ENCODE measurements around the gene KIAA0825. TPM values are rescaled to one million over a fixed set of nuclear protein-coding genes. Genes with fewer than 3 reads are reported as not detected.

Gene KIAA0825
- total and polyA plus RNA-seq, 2 of the 8 experiments (the other 6 are each of a cell fraction or from before 2014, with no cell fraction given) = 0.60 to 1.0 TPM

GRCh38 chr5:94442076-94442475, 176.3 kb downstream of the KIAA0825 start:
- Histone ChIP-seq H4K8ac (ENCODE audit: extremely low read depth, insufficient read depth, low read length) (no peak overlapping the region), H3K18ac (ENCODE audit: extremely low read depth, low read length) (no peak overlapping the region), H3K4me1 (replicated peaks in 1 of 4; ENCODE audit: control insufficient read depth in 3 of 4, insufficient read depth in 4 of 4, low read length in 3 of 4) (no peaks in the 10 kb centered on the region), H2BK20ac (ENCODE audit: low read length) (no peak overlapping the region), H3K4me2 (ENCODE audit: insufficient read depth in 1 of 2, low read depth in 2 of 2, low read length in 2 of 2) (no peak overlapping the region), H3K27me3 (replicated peaks in 1 of 4; ENCODE audit: control insufficient read depth in 3 of 4, extremely low read depth in 1 of 4, insufficient read depth in 3 of 4, low read length in 3 of 4) (no peaks in the 10 kb centered on the region), H4K20me1 (replicated peaks in 1 of 2; ENCODE audit: control insufficient read depth in 1 of 2, insufficient read depth in 2 of 2, low read length in 2 of 2) (no peaks in the 10 kb centered on the region), H3K9me3 (ENCODE audit: insufficient read depth in 2 of 2, low read depth in 1 of 2, low read length in 1 of 2) (no peaks in the 10 kb centered on the region), H3K23ac (ENCODE audit: insufficient read length) (no peak overlapping the region), H2BK12ac (ENCODE audit: low read depth, low read length) (no peak overlapping the region), H3K9ac (replicated peaks in 1 of 4; ENCODE audit: extremely low read depth in 1 of 4, low read depth in 3 of 4, low read length in 3 of 4) (no peak overlapping the region), H3K56ac (replicated peaks; ENCODE audit: insufficient read length, low read depth, low read length) (no peak overlapping the region), H2BK5ac (ENCODE audit: low read depth, low read length) (no peak overlapping the region), H3K4ac (replicated peaks; ENCODE audit: insufficient read length, low read depth, low read length) (no peak overlapping the region), H2AFZ (ENCODE audit: low read length) (no peak overlapping the region), H2AK5ac (ENCODE audit: low read depth, low read length) (no peak overlapping the region), H2BK120ac (replicated peaks; ENCODE audit: low read depth, low read length) (no peak overlapping the region), H4K91ac (replicated peaks; ENCODE audit: insufficient read length, low read length) (no peak overlapping the region), H3K23me2 (ENCODE audit: low read depth, low read length) (no peaks in the 10 kb centered on the region), H2BK15ac (ENCODE audit: low read length) (no peak overlapping the region), H3K79me2 (ENCODE audit: control insufficient read depth in 1 of 2, insufficient read depth in 2 of 2, low read length in 2 of 2) (no peaks in the 10 kb centered on the region), H3K4me3 (ENCODE audit: extremely low read depth in 1 of 4, insufficient read depth in 2 of 4, low read depth in 3 of 4, low read length in 4 of 4) (no peak overlapping the region), H4K5ac (ENCODE audit: insufficient read length, low read depth, low read length) (no peak overlapping the region), H3K27ac (ENCODE audit: low read depth, low read length) (no peak overlapping the region), H3K14ac (ENCODE audit: insufficient read length) (no peak overlapping the region), H3K79me1 (ENCODE audit: low read depth, low read length) (no peaks in the 10 kb centered on the region), H3K36me3 (ENCODE audit: control insufficient read depth in 2 of 4, insufficient read depth in 4 of 4, low read length in 3 of 4) (no peaks in the 10 kb centered on the region)
- DNase-seq (ENCODE audit: low read depth in 1 of 2, low spot score in 2 of 2) = no peak
- ChIA-PET CTCF (ENCODE audit: partially characterized antibody) (interaction anchor here (1.1 to 1.2 kb wide), 2 partner anchors 43 to 190 kb away, joined by 3 read pairs; no protein-coding TSS in a partner anchor), POLR2A (ENCODE audit: partially characterized antibody) (no interaction called here)
- 100% methylated on average over 1 of the region's 1 CpG; no CpG with 5 or more reads in 1 of the 2 experiments for WGBS, 2 experiments (ENCODE audit: extremely low coverage in 1 of 2, insufficient coverage in 1 of 2, insufficient read length in 1 of 2, insufficient replicate concordance in 2 of 2, low coverage in 1 of 2, low lambda C conversion rate in 2 of 2, missing lambda C conversion rate in 1 of 2)
- FAIRE-seq = no peak
- no peak for TF ChIP-seq YY1 (IDR thresholded peaks at IDR 0.05; ENCODE audit: low read depth, low read length)
- no peak for TF ChIP-seq ATF3 (IDR thresholded peaks at IDR 0.05; ENCODE audit: insufficient read depth, low read depth, low read length)
- TF ChIP-seq RAD21 (IDR thresholded peaks at IDR 0.05 in 1 of 2, conservative IDR thresholded peaks at IDR 0.05 in 1 of 2; ENCODE audit: low read depth in 2 of 2, low read length in 2 of 2) = no peak
- TF ChIP-seq NANOG (IDR thresholded peaks at IDR 0.05; ENCODE audit: insufficient read depth, low read depth, low read length, poor library complexity, severe bottlenecking) = no peak
- TF ChIP-seq BRCA1 (IDR thresholded peaks at IDR 0.05; ENCODE audit: low read depth, low read length) = no peak
- TF ChIP-seq TAF7 (optimal IDR thresholded peaks at IDR 0.05; ENCODE audit: borderline replicate concordance, low read depth, low read length) = no peak
- no peak for TF ChIP-seq CHD1 (IDR thresholded peaks at IDR 0.05; ENCODE audit: low read depth, low read length)
- TF ChIP-seq SIRT6 (IDR thresholded peaks at IDR 0.05; ENCODE audit: low read length) = no peak
- no peak for TF ChIP-seq USF2 (IDR thresholded peaks at IDR 0.05; ENCODE audit: low read length)
- TF ChIP-seq MAX (IDR thresholded peaks at IDR 0.05) = no peak
- no peak for TF ChIP-seq CBX5 (IDR thresholded peaks at IDR 0.05; ENCODE audit: low read depth, low read length)
- no peak for TF ChIP-seq RNF2 (IDR thresholded peaks at IDR 0.05; ENCODE audit: borderline replicate concordance, low read depth, low read length, missing control alignments, poor library complexity, severe bottlenecking)
